ENCODE results near the gene BRD3OS.
"Not testable (repeated sequence)": the region's sequence is repeated elsewhere in the genome, so short reads cannot be mapped to it uniquely, and the experiment has no call there.

Gene BRD3OS

GRCh38 chr9:134069480-134070399 lies 44.5 kb downstream of the BRD3OS start:
- Histone ChIP-seq H2BK5ac (ENCODE audit: low read depth, low read length, poor library complexity, severe bottlenecking) (no peak overlapping the region), H3K27ac (ENCODE audit: low read length, poor library complexity, severe bottlenecking) (no peak overlapping the region), H3K23ac (ENCODE audit: low read length in 2 of 2) (no peak overlapping the region), H3K36me3 (ENCODE audit: control insufficient read depth in 1 of 2, insufficient read depth in 2 of 2, low read depth in 1 of 2, low read length in 2 of 2) (peaks cover 0 to 3% of the 10 kb centered on the region in 2 experiments), H3K4me2 (ENCODE audit: low read length, poor library complexity, severe bottlenecking) (no peak overlapping the region), H3K27me3 (ENCODE audit: control insufficient read depth in 1 of 2, insufficient read depth in 1 of 2, low read length in 2 of 2) (peaks cover 30 to 43% of the 10 kb centered on the region in 2 experiments), H3K79me1 (replicated peaks; ENCODE audit: low read length, poor library complexity, severe bottlenecking) (peaks cover 1% of the 10 kb centered on the region), H4K8ac (ENCODE audit: low read length) (no peak overlapping the region), H3K4me3 (ENCODE audit: insufficient read depth in 1 of 2, low read depth in 1 of 2, low read length in 2 of 2) (peak overlapping the region in 1 of 2 experiments; percentile 85), H2BK120ac (ENCODE audit: low read depth, low read length) (no peak overlapping the region), H2AFZ (ENCODE audit: low read depth, low read length) (no peak overlapping the region), H2BK15ac (ENCODE audit: low read depth, poor library complexity, severe bottlenecking) (no peak overlapping the region), H3K14ac (ENCODE audit: low read length in 2 of 2) (no peak overlapping the region), H4K91ac (ENCODE audit: low read length) (no peak overlapping the region), H3K4me1 (ENCODE audit: control insufficient read depth, insufficient read depth, low read depth, low read length) (peaks cover 12% of the 10 kb centered on the region), H2BK12ac (ENCODE audit: low read length in 2 of 2) (no peak overlapping the region), H2AK5ac (ENCODE audit: low read length, severe bottlenecking) (no peak overlapping the region), H3K9me3 (ENCODE audit: control insufficient read depth, low read length) (peaks cover 3% of the 10 kb centered on the region), H3K4ac (ENCODE audit: low read depth in 1 of 2, low read length in 2 of 2) (no peak overlapping the region), H3K18ac (ENCODE audit: low read depth in 1 of 2, low read length in 2 of 2) (no peak overlapping the region), H3K9ac (ENCODE audit: low read length) (no peak overlapping the region)
- 82% methylated on average over 12 of the region's 12 CpGs for WGBS
- no peak for DNase-seq

- Histone ChIP-seq H2AFZ (ENCODE audit: low read depth, low read length) (no peak overlapping the region), H3K27me3 (ENCODE audit: control insufficient read depth in 1 of 2, insufficient read depth in 1 of 2, low read length in 2 of 2) (peaks cover 30 to 43% of the 10 kb centered on the region in 2 experiments), H3K4ac (ENCODE audit: low read depth in 1 of 2, low read length in 2 of 2) (no peak overlapping the region), H2BK5ac (ENCODE audit: low read depth, low read length, poor library complexity, severe bottlenecking) (no peak overlapping the region), H3K4me1 (ENCODE audit: control insufficient read depth, insufficient read depth, low read depth, low read length) (peaks cover 2% of the 10 kb centered on the region), H2BK15ac (ENCODE audit: low read depth, poor library complexity, severe bottlenecking) (no peak overlapping the region), H2BK12ac (ENCODE audit: low read length in 2 of 2) (no peak overlapping the region), H3K14ac (ENCODE audit: low read length in 2 of 2) (no peak overlapping the region), H3K9me3 (ENCODE audit: control insufficient read depth, low read length) (peaks cover 3% of the 10 kb centered on the region), H2BK120ac (ENCODE audit: low read depth, low read length) (no peak overlapping the region), H3K4me2 (ENCODE audit: low read length, poor library complexity, severe bottlenecking) (no peak overlapping the region), H3K36me3 (ENCODE audit: control insufficient read depth in 1 of 2, insufficient read depth in 2 of 2, low read depth in 1 of 2, low read length in 2 of 2) (no peaks in the 10 kb centered on the region), H3K4me3 (ENCODE audit: insufficient read depth in 1 of 2, low read depth in 1 of 2, low read length in 2 of 2) (no peak overlapping the region), H3K18ac (ENCODE audit: low read depth in 1 of 2, low read length in 2 of 2) (no peak overlapping the region), H4K91ac (ENCODE audit: low read length) (no peak overlapping the region), H3K23ac (ENCODE audit: low read length in 2 of 2) (no peak overlapping the region), H4K8ac (ENCODE audit: low read length) (no peak overlapping the region), H3K27ac (ENCODE audit: low read length, poor library complexity, severe bottlenecking) (no peak overlapping the region), H3K9ac (ENCODE audit: low read length) (no peak overlapping the region), H2AK5ac (ENCODE audit: low read length, severe bottlenecking) (no peak overlapping the region), H3K79me1 (replicated peaks; ENCODE audit: low read length, poor library complexity, severe bottlenecking) (no peaks in the 10 kb centered on the region)
- DNase-seq, result no peak
- WGBS, result 82% methylated on average over 12 of the region's 12 CpGs
Observed at GRCh38 chr9:134071149-134071548, 45.9 kb downstream of the BRD3OS start.

- H3K14ac ChIP-seq (ENCODE audit: low read length in 2 of 2); H3K23ac ChIP-seq (ENCODE audit: low read length in 2 of 2); H3K4me1 ChIP-seq (ENCODE audit: control insufficient read depth, insufficient read depth, low read depth, low read length); H3K18ac ChIP-seq (ENCODE audit: low read depth in 1 of 2, low read length in 2 of 2); H2BK12ac ChIP-seq (ENCODE audit: low read length in 2 of 2); H4K8ac ChIP-seq (ENCODE audit: low read length); H2BK15ac ChIP-seq (ENCODE audit: low read depth, poor library complexity, severe bottlenecking); DNase-seq; H2AK5ac ChIP-seq (ENCODE audit: low read length, severe bottlenecking); H3K9ac ChIP-seq (ENCODE audit: low read length); H3K4me2 ChIP-seq (ENCODE audit: low read length, poor library complexity, severe bottlenecking); H3K79me1 ChIP-seq (replicated peaks; ENCODE audit: low read length, poor library complexity, severe bottlenecking); H2AFZ ChIP-seq (ENCODE audit: low read depth, low read length); H2BK5ac ChIP-seq (ENCODE audit: low read depth, low read length, poor library complexity, severe bottlenecking); H3K9me3 ChIP-seq (ENCODE audit: control insufficient read depth, low read length); H3K4me3 ChIP-seq (ENCODE audit: insufficient read depth in 1 of 2, low read depth in 1 of 2, low read length in 2 of 2); H4K91ac ChIP-seq (ENCODE audit: low read length); H3K4ac ChIP-seq (ENCODE audit: low read depth in 1 of 2, low read length in 2 of 2); H3K27ac ChIP-seq (ENCODE audit: low read length, poor library complexity, severe bottlenecking); H2BK120ac ChIP-seq (ENCODE audit: low read depth, low read length); H3K36me3 ChIP-seq (ENCODE audit: control insufficient read depth in 1 of 2, insufficient read depth in 2 of 2, low read depth in 1 of 2, low read length in 2 of 2): not testable (repeated sequence)
- peaks cover 30 to 43% of the 10 kb centered on the region in 2 experiments for H3K27me3 ChIP-seq (ENCODE audit: control insufficient read depth in 1 of 2, insufficient read depth in 1 of 2, low read length in 2 of 2)
- WGBS, result 68% methylated on average over 7 of the region's 7 CpGs
Observed at GRCh38 chr9:134072683-134073082, 47.4 kb downstream of the BRD3OS start.

GRCh38 chr9:134073500-134073899 lies 48.2 kb downstream of the BRD3OS start:
- Histone ChIP-seq H2BK15ac (ENCODE audit: low read depth, poor library complexity, severe bottlenecking) (no peak overlapping the region), H3K9me3 (ENCODE audit: control insufficient read depth, low read length) (peaks cover 7% of the 10 kb centered on the region), H3K4me1 (ENCODE audit: control insufficient read depth, insufficient read depth, low read depth, low read length) (peaks cover 1% of the 10 kb centered on the region), H3K27ac (ENCODE audit: low read length, poor library complexity, severe bottlenecking) (no peak overlapping the region), H3K4ac (ENCODE audit: low read depth in 1 of 2, low read length in 2 of 2) (no peak overlapping the region), H2AK5ac (ENCODE audit: low read length, severe bottlenecking) (no peak overlapping the region), H3K4me3 (ENCODE audit: insufficient read depth in 1 of 2, low read depth in 1 of 2, low read length in 2 of 2) (no peak overlapping the region), H4K8ac (ENCODE audit: low read length) (no peak overlapping the region), H2AFZ (ENCODE audit: low read depth, low read length) (no peak overlapping the region), H3K18ac (ENCODE audit: low read depth in 1 of 2, low read length in 2 of 2) (no peak overlapping the region), H2BK120ac (ENCODE audit: low read depth, low read length) (no peak overlapping the region), H2BK12ac (ENCODE audit: low read length in 2 of 2) (no peak overlapping the region), H3K9ac (ENCODE audit: low read length) (no peak overlapping the region), H3K79me1 (replicated peaks; ENCODE audit: low read length, poor library complexity, severe bottlenecking) (no peaks in the 10 kb centered on the region), H3K23ac (ENCODE audit: low read length in 2 of 2) (no peak overlapping the region), H3K14ac (ENCODE audit: low read length in 2 of 2) (no peak overlapping the region), H3K4me2 (ENCODE audit: low read length, poor library complexity, severe bottlenecking) (no peak overlapping the region), H3K27me3 (ENCODE audit: control insufficient read depth in 1 of 2, insufficient read depth in 1 of 2, low read length in 2 of 2) (peaks cover 30 to 43% of the 10 kb centered on the region in 2 experiments), H2BK5ac (ENCODE audit: low read depth, low read length, poor library complexity, severe bottlenecking) (no peak overlapping the region), H3K36me3 (ENCODE audit: control insufficient read depth in 1 of 2, insufficient read depth in 2 of 2, low read depth in 1 of 2, low read length in 2 of 2) (no peaks in the 10 kb centered on the region), H4K91ac (ENCODE audit: low read length) (no peak overlapping the region)
- DNase-seq, result no peak
- WGBS, result 74% methylated on average over 6 of the region's 6 CpGs
